OCI-LY7 (cell line): ENCODE data around the gene OSCAR. TPM values are rescaled to one million over a fixed set of nuclear protein-coding genes. Genes with fewer than 3 reads are reported as not detected.

Experiments
- BruUV-seq: library from RNA; stranded (reverse); fragments of 400-500 nt; replicated peaks from 2 replicates; lab custom pipeline; 2021; lab: Mats Ljungman, UMichigan
- CTCF ChIA-PET: fragments of 300-600 bp; sonication (Branson Sonifier 250); formaldehyde crosslinking; loops from one replicate; lab custom pipeline; 2022; ENCODE audit warnings: antibody characterized with exemption; ENCODE audit not compliant: unreplicated experiment; lab: Charles Lee
- POLR2A ChIA-PET: fragments of 300-600 bp; sonication (Branson Sonifier 250); formaldehyde crosslinking; loops from one replicate; lab custom pipeline; 2022; ENCODE audit warnings: antibody characterized with exemption; lab: Charles Lee
- DNase-seq: peaks from one replicate; pipeline ENCODE4 v3.0.0-alpha.2; 2015; ENCODE audit warnings: low spot score
- H2AFZ ChIP-seq: fragments of 200-600 bp; sonication (generic), shearing (Covaris generic); 2 replicates; pipeline ENCODE4 v1.6.1; 2014; ENCODE audit warnings: mild to moderate bottlenecking, antibody characterized with exemption, low read length, moderate library complexity
- H3K27ac ChIP-seq: fragments of 200-600 bp; sonication (generic); 2 replicates; pipeline ENCODE4 v1.5.1; 2014; ENCODE audit warnings: mixed run types, low read depth, mild to moderate bottlenecking, moderate library complexity, low read length, inconsistent platforms; ENCODE audit not compliant: poor library complexity, severe bottlenecking
- H3K36me3 ChIP-seq: fragments of 200-600 bp; sonication (generic); 2 replicates; pipeline ENCODE4 v1.6.1; 2014; ENCODE audit warnings: mild to moderate bottlenecking, antibody characterized with exemption, low read length, moderate library complexity, mixed read lengths; ENCODE audit not compliant: insufficient read depth
- H3K4me1 ChIP-seq: fragments of 200-600 bp; sonication (generic); 2 replicates; pipeline ENCODE4 v1.5.1; 2014; ENCODE audit warnings: mild to moderate bottlenecking, low read length; ENCODE audit not compliant: insufficient read depth, poor library complexity, severe bottlenecking
- H3K4me2 ChIP-seq: fragments of 200-600 bp; sonication (generic); 2 replicates; pipeline ENCODE4 v1.6.1; 2014; ENCODE audit warnings: mild to moderate bottlenecking, low read length
- H3K4me3 ChIP-seq: fragments of 200-600 bp; sonication (generic); 2 replicates; pipeline ENCODE4 v1.5.1; 2014; ENCODE audit warnings: mild to moderate bottlenecking, low read depth, low read length; ENCODE audit not compliant: poor library complexity, severe bottlenecking
- H3K79me2 ChIP-seq: fragments of 200-600 bp; sonication (generic); 2 replicates; pipeline ENCODE4 v1.6.1; 2016; ENCODE audit warnings: low read depth, mild to moderate bottlenecking, low read length, moderate library complexity, mixed read lengths; ENCODE audit not compliant: insufficient read depth
- H3K9me2 ChIP-seq: fragments of 200-600 bp; sonication (generic); 2 replicates; pipeline ENCODE4 v1.6.1; 2016; ENCODE audit warnings: mild to moderate bottlenecking, low read length, mixed read lengths; ENCODE audit not compliant: insufficient read depth
- H3K9me3 ChIP-seq: fragments of 200-600 bp; sonication (generic); 2 replicates; pipeline ENCODE4 v1.6.1; 2014; ENCODE audit warnings: mild to moderate bottlenecking, mixed run types, low read length, mixed read lengths
- H4K20me1 ChIP-seq: fragments of 200-600 bp; sonication (generic); 2 replicates; pipeline ENCODE4 v1.6.1; 2014; ENCODE audit warnings: mild to moderate bottlenecking, antibody characterized with exemption, low read length, moderate library complexity, mixed read lengths; ENCODE audit not compliant: insufficient read depth
- CTCF ChIP-seq: fragments of 200-600 bp; sonication (generic); conservative IDR thresholded peaks from 2 replicates; pipeline ENCODE4 v1.5.1; 2014; ENCODE audit warnings: mild to moderate bottlenecking, antibody characterized with exemption, low read length, moderate library complexity, mixed read lengths
- EZH2phosphoT487 ChIP-seq: fragments of 200-600 bp; sonication (generic); IDR thresholded peaks from 2 replicates; pipeline ENCODE4 v1.6.1; 2018; ENCODE audit warnings: low read depth, borderline replicate concordance, mild to moderate bottlenecking, mixed run types, antibody characterized with exemption, low read length, moderate library complexity, mixed read lengths
- intact Hi-C: fragments of 100-400 bp; cut with micrococcal nuclease; formaldehyde crosslinking; loops from one replicate; pipeline ENCODE4 v1.10.0; 2022; ENCODE audit not compliant: unreplicated experiment
- total RNA-seq, 2 experiments: library from RNA; depleted of rRNA in 1 of 2; stranded (reverse); fragments of >200 nt in 1 of 2; shearing (Covaris generic) in 1 of 2; gene quantifications; 2 replicates each; pipeline ENCODE4 v1.2.3, GENCODE V29; 2014 to 2022

Gene OSCAR
- total RNA-seq, 2 experiments from 2014 or later, result 0.32 TPM; not detected in 1

GRCh38 chr19:54125713-54126112, 25.1 kb upstream of the OSCAR start:
- Histone ChIP-seq H3K27ac (no peak overlapping the region), H2AFZ (no peak overlapping the region), H3K4me1 (no peaks in the 10 kb centered on the region), H3K9me3 (no peaks in the 10 kb centered on the region), H4K20me1 (no peaks in the 10 kb centered on the region), H3K36me3 (peaks cover 80% of the 10 kb centered on the region), H3K9me2 (no peaks in the 10 kb centered on the region), H3K4me2 (no peak overlapping the region), H3K79me2 (no peaks in the 10 kb centered on the region), H3K4me3 (no peak overlapping the region)
- intact Hi-C loops, result no loop called here
- no peak for TF ChIP-seq CTCF
- no peak for TF ChIP-seq EZH2phosphoT487
- POLR2A ChIA-PET, result no interaction called here
- DNase-seq, result no peak
- CTCF ChIA-PET, result no interaction called here
- no TSS peak for BruUV-seq

- H3K4me3 ChIP-seq, result no peak overlapping the region
- H3K27ac ChIP-seq, result no peak overlapping the region
- TF ChIP-seq CTCF (no peak), EZH2phosphoT487 (no peak)
- no peak for DNase-seq
- CTCF ChIA-PET, result no interaction called here
- H4K20me1 ChIP-seq, result no peaks in the 10 kb centered on the region
- H3K9me2 ChIP-seq, result no peaks in the 10 kb centered on the region
- intact Hi-C loops, result no loop called here
- POLR2A ChIA-PET, result no interaction called here
- H3K36me3 ChIP-seq, result peaks cover 86% of the 10 kb centered on the region
- H3K79me2 ChIP-seq, result no peaks in the 10 kb centered on the region
- H3K9me3 ChIP-seq, result no peaks in the 10 kb centered on the region
- no peak overlapping the region for H2AFZ ChIP-seq
- BruUV-seq, result no TSS peak
- no peaks in the 10 kb centered on the region for H3K4me1 ChIP-seq
- no peak overlapping the region for H3K4me2 ChIP-seq
Observed at GRCh38 chr19:54124393-54124792, 23.8 kb upstream of the OSCAR start.

GRCh38 chr19:54123682-54124081, 23.1 kb upstream of the OSCAR start:
- Histone ChIP-seq H3K4me2 (no peak overlapping the region), H4K20me1 (no peaks in the 10 kb centered on the region), H3K27ac (no peak overlapping the region), H3K4me1 (no peaks in the 10 kb centered on the region), H3K4me3 (no peak overlapping the region), H3K36me3 (peaks cover 84% of the 10 kb centered on the region), H3K79me2 (no peaks in the 10 kb centered on the region), H3K9me2 (no peaks in the 10 kb centered on the region), H3K9me3 (no peaks in the 10 kb centered on the region), H2AFZ (no peak overlapping the region)
- POLR2A ChIA-PET, result no interaction called here
- intact Hi-C loops, result no loop called here
- BruUV-seq, result no TSS peak
- no peak for DNase-seq
- no peak for TF ChIP-seq CTCF
- no peak for TF ChIP-seq EZH2phosphoT487
- CTCF ChIA-PET, result no interaction called here
